ENCODE results near the gene CLTB. TPM values are rescaled to one million over a fixed set of nuclear protein-coding genes. Genes with fewer than 3 reads are reported as not detected.

Gene CLTB
- total and polyA plus RNA-seq, 2 of the 8 experiments (the other 6 are each of a cell fraction or from before 2014, with no cell fraction given): 25.9 to 34.9 TPM

GRCh38 chr5:176388444-176389134 lies 27.8 kb downstream of the CLTB start, which contains the start of the genes HIGD2A and NOP16 (continued):
- TF ChIP-seq JUN (IDR thresholded peaks at IDR 0.05; ENCODE audit: low read depth, low read length) (no peak), KDM5A (IDR thresholded peaks at IDR 0.05; ENCODE audit: low read length) (peak; percentile 81), HDAC2 (IDR thresholded peaks at IDR 0.05; ENCODE audit: borderline replicate concordance in 1 of 2, low read depth in 2 of 2, low read length in 2 of 2) (peak in 1 of 2 experiments; percentile 99; a peak in 2 of 4 replicates), BRCA1 (IDR thresholded peaks at IDR 0.05; ENCODE audit: low read depth, low read length) (peak; percentile 88), SP1 (IDR thresholded peaks at IDR 0.05; ENCODE audit: low read depth, low read length) (peak; percentile 85), TAF7 (optimal IDR thresholded peaks at IDR 0.05; ENCODE audit: borderline replicate concordance, low read depth, low read length) (peak; percentile 72), USF2 (IDR thresholded peaks at IDR 0.05; ENCODE audit: low read length) (no peak), ASH2L (IDR thresholded peaks at IDR 0.05; ENCODE audit: low read length) (peak; percentile 78), POLR2AphosphoS5 (IDR thresholded peaks at IDR 0.05; ENCODE audit: low read depth, low read length) (peak; percentile 60; the same call in 1 of the 2 replicates), CTCF (IDR thresholded peaks at IDR 0.05; ENCODE audit: control extremely low read depth in 1 of 3, insufficient read depth in 1 of 3, low read depth in 1 of 3, low read length in 3 of 3) (no peak), SP4 (IDR thresholded peaks at IDR 0.05; ENCODE audit: low read length) (peak; percentile 91; the same call in 1 of the 2 replicates), SIN3A (conservative IDR thresholded peaks at IDR 0.05 in 1 of 2, IDR thresholded peaks at IDR 0.05 in 1 of 2; ENCODE audit: low read depth in 1 of 2, low read length in 2 of 2) (peak; percentile 96 to 97), CHD2 (IDR thresholded peaks at IDR 0.05; ENCODE audit: low read length) (peak; percentile 96), POLR2A (IDR thresholded peaks at IDR 0.05; ENCODE audit: control extremely low read depth in 1 of 2, low read depth in 2 of 2, low read length in 2 of 2) (peak; percentile 82 to 87), NRF1 (IDR thresholded peaks at IDR 0.05; ENCODE audit: low read depth, low read length) (peak; percentile 1; the same call in 1 of the 2 replicates), JUND (IDR thresholded peaks at IDR 0.05; ENCODE audit: low read length) (peak; percentile 3; the same call in 1 of the 2 replicates)

All from H1 (cell line).